ENCODE results near the gene EIF1.

EIF1 gene

GRCh38 chr17:41738077-41738800, 49.6 kb downstream of the EIF1 start:
- peak; percentile 42 to 71 for DNase-seq

GRCh38 chr17:41738801-41739112, 50.1 kb downstream of the EIF1 start:
- no peak for DNase-seq

- DNase-seq, result peak; percentile 24 to 31
Observed at GRCh38 chr17:41739661-41740352, 51.1 kb downstream of the EIF1 start.

- DNase-seq, result no peak
Observed at GRCh38 chr17:41740506-41740905, 51.8 kb downstream of the EIF1 start.

GRCh38 chr17:41741709-41742108, 53.0 kb downstream of the EIF1 start:
- no peak for DNase-seq
